Stimulated activated CD4-positive, alpha-beta T cell treated with anti-CD3 and anti-CD28 coated beads, Interleukin-12 subunit alpha, Interleukin-12 subunit beta, amount 100 ng/mL, for 4 hours (primary cell): ENCODE results near the gene SLC4A1.
A peak's percentile ranks its signal among the peaks of the same experiment; 100 is the strongest.
"Not testable (repeated sequence)": the region's sequence is repeated elsewhere in the genome, so short reads cannot be mapped to it uniquely, and the experiment has no call there.

Source experiments
- DNase-seq: peaks from one replicate; pipeline ENCODE4 v3.0.0-alpha.2; 2020

SLC4A1 gene

DNA sequence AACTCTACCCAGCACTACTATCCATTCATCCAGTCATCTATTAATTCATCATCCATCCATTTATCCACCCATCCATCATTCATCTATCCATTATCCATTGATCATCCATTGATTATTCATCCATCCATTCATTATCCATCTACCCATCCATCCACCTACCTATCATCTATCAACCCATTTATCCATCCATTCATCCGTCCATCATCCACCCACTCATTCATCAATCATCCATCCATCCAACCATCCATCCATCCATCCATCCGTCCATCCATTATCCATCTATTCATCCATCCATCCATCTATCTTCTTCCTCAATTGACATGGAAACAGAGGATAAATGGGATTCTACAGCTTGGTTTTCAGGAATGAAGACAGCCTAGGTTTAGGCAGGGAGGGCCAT is 12.0 kb downstream of the SLC4A1 start:
- no peak for DNase-seq

DNA sequence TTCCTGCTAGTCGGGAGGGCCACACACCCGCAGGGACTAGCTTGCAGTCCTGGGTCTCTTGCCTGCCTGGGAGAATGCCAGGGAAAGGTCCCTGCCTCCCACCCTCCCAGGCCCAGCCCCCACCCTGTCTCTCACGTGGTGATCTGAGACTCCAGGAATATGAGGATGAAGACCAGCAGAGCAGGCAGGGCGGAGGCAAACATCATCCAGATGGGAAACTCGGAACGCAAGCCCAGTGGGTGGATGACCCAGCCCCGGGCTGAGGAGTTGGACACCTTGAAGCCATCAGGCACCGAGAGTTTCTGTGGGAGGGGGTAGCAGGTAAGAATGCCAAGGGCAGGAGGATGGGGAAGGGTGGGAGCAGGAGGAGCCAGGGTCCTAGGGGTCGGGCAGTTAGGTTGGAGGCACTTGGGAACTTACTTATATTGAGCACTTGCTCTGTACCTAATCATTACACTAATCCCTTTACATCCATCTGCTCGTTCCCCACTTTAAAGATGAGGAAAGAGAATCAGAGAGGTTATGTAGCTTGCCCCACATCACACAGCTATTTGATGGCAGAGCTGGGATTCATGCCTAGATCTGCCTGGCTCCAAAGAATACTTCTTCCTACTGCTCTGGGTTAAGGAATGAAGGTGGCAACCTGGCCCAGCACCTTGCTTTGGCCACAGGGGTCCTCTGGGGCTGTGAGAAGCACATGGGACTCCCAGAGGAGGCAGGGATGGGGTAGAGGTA is 13.4 kb downstream of the SLC4A1 start:
- no peak for DNase-seq

DNA sequence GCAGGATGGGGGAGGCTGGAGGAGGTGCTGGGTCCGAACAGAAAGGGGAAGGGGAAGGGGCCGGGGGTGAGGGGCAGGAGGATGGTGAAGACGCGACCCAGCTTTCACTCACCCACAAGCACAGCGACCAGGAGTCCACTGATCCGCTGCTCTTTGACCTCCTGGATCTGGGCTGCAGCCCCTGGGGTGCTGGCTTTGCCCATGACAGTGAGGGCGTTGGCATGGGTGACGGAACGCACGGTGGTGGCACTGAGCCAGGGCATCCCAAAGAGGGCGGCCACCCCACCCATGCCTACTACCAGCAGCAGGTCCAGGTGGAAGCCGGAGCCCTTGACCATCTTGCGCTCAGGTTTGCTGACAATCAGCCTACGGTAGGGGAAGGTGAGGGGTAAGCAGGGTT is 14.9 kb downstream of the SLC4A1 start:
- no peak for DNase-seq

DNA sequence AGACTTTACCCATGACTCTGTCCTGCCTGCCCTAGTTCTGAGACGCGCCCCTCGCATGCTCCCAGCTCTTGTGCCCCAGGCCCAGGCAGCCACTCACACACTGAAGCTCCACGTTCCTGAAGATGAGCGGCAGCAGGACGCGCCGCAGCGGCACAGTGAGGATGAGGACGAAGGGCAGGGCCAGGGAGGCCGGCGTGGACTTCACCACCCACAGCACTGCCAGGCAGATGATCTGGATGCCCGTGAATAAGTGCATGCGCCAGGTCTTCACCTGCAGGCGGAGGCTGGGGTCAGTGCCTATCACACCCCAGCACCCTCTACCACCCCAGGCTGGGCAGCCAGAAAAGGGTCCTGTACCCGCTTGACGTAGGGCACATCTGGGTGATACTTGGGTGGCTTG is 16.9 kb downstream of the SLC4A1 start:
- no peak for DNase-seq

DNA sequence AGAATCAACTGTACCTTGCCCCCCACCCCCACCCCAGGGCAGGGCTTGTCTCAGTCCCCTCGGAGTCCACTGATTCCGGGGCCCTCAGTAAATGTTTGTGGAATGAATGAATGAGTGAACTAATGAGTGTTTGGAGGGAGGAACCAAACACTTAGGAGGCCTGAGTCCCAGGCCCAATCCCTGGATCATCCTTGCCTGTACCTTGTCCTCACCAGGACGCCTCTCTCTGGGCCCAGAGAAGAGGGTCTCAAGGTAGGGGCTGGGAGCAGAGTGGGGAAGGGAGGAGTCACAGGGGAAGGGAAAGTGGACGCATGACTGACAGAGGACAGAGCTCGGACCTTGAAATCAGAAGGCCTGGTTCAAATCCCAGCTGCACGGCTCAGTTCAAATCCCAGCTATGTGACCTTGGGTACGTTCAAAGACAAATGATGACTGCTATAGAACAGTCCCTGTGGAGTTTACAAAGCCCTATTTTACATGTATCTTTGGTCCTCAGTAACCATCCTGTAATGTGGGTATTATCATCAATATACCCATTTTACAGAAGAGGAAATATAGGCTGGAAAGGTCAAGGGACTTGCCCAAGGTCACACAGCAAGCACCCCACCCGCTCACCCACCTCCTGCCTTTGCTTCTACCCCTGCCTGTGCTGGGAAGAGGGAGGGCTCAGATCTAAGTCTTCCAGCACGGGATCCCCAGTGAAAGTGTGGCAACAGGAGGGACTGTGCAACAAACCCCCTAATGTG is 18.3 kb downstream of the SLC4A1 start:
- no peak for DNase-seq

DNA sequence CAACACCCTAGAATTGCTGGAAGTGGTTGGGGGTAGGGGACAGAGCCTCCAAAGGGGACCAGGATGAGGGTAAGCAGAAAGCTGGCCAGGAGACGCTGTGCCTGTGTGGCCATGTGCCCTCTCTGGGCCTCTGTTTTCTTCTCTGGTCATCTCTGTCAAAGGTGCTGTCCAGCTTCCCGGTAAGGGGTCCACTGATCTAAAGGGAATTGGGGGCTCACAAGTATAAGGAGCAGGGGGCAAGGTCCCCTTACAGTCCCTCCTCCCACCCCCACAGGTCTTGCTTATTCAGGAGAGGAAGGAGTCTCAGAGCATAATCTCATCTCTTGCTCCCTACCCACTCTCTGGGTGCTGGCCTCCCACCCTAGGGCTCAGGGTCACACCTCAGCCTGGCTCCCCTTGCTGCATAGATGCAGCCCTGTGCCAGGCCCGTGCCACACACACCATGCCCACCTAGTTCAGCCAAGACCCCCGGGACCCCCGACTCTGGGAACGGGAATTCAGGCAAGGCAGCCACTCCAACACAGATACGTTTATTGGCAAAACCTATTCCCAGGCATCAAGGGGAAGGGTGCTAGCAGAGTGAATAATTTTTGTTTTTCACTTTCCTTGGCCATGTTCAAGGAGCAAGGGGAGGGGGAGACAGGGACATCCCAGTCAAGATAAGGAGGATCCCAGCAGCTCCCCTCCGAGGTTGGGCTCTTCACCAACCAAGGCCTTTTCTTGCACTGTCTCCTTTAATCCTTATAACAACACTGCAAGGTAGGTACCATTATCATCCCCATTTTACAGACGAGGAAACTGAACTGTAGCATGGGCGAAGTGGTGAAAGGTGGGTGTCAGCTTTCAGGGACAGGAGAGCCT is 19.8 kb downstream of the SLC4A1 start:
- no peak for DNase-seq

DNA sequence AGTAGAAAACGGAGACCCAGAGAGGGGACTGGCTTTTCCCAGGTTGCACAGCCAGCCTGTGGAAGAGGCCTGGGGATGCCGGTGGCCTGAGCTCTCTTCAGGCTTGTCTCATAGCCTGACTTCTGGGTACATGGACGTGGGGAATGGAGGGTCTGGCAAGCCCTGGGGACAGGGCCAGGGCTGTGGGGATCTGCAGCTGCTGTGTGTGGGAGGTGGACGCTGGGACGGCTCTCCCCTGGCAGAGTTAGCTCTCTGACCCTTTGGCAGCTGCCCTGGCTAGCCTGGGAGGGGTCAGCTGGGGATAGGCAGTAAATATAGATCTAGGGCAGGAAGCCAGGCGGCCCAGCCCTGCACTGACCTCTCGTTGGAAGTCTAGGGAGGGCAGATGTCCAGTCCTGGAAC is 20.5 kb downstream of the SLC4A1 start:
- DNase-seq, result no peak

DNA sequence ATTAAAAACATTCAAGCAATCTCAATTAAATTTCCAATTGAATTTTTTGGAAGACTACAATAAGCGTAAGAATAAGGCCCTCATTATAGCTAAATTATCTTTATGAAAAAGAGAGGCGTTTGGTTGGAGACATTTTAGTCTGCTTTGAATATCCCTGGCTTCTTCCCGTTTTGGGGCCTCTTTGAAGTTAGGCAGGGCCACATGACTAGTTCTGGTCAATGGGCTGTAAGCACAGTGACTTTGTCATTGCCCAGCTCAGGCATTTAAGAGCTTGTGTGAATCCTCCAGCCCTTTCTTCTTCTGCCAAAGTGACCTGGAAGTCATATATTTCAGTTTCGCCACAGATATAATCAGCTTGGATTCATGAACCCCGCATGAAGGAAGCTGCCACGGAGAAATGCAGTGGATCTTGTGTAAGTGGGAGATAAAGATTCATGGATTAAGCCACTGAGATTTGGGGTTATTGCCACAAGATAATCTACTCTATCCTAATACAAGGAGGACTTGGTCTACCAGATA is 26.8 kb downstream of the SLC4A1 start:
- DNase-seq, result no peak

DNA sequence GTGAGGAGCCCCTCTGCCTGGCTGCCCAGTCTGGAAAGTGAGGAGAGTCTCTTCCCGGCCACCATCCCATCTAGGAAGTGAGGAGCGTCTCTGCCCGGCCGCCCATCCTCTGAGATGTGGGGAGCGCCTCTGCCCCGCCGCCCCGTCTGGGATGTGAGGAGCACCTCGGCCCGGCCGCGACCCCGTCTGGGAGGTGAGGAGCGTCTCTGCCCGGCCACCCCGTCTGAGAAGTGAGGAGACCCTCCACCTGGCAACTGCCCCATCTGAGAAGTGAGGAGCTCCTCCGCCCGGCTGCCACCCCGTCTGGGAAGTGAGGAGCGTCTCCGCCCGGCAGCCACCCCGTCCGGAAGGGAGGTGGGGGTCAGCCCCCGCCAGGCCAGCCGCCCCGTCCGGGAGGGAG is 30.0 kb downstream of the SLC4A1 start:
- DNase-seq, result not testable (repeated sequence)

DNA sequence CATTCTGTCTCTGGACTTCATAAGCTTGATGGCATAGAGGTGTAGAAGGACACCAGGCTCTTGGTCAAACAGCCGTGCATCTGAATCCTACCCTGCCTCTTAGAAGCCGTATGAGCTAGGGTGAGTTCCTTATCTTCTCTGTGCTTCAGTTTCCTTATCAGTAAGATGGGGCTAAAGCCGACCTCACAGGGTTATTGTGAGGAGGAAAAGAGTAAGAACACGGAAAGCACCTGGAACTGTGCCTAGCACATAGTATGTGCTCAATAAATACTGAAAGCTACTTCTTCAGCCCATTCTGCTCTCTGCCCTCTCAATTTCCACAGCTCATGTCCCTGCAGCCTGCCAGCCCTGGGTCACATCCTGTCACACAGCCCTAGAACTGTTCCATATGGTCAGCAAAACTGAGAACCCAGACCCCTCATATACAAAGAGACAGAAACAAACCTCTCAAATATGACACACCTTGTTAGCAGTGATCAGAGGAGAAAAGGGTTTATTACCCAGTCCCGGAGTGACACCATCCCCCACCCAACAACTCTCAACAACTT is 31.4 kb downstream of the SLC4A1 start:
- no peak for DNase-seq

DNA sequence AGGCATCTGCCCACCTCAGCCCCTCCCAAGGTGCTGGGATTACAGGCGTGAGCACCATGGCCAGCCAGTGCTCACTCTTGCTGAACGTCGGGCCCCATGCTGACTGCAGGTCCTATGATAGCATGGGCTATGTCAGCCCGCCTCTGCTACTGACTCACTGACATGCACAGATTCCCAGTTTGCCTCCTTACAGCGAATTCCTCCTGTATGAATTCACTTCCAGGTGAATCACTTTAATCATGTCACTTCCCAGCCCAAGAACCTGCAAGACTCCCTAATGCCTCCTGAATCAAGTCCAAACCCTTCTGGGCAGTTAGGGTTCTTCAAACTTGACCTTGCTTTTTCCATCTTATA is 32.4 kb downstream of the SLC4A1 start:
- DNase-seq, result no peak

DNA sequence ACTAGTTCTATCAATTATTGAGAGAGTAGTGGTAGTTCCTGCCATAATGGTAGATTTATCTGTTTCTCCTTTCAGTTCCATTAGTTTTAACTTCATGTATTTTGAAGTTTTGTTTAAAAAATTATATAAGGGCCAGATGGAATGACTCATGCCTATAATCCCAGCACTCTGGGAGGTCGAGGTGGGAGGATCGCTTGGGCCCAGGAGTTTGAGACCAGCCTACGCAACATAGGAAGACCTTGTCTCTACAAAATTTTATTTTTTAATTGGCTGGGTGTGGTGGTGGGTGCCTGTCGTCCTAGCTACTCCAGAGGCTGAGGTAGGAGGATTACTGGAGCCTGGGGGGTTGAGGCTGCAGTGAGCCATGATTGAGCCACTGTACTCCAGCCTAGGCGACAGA is 34.4 kb downstream of the SLC4A1 start:
- DNase-seq, result no peak

DNA sequence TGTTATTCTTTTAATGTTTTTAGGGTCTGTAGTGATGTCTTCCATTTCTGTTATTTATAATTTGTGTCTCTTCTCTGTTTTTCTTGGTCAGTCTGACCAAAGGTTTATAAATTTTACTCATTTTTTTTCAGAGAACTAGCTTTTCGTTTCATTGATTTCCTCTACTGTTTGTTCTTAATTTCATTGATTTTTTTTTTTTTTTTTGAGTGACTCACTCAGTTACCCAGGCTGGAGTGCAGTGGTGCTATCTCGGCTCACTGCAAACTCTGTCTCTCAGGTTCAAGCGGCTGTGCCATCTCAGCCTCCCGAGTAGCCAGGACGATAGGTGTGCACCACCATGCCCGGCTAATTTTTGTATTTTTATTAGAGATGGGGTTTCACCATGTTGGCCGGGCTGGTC is 35.9 kb downstream of the SLC4A1 start:
- no peak for DNase-seq

DNA sequence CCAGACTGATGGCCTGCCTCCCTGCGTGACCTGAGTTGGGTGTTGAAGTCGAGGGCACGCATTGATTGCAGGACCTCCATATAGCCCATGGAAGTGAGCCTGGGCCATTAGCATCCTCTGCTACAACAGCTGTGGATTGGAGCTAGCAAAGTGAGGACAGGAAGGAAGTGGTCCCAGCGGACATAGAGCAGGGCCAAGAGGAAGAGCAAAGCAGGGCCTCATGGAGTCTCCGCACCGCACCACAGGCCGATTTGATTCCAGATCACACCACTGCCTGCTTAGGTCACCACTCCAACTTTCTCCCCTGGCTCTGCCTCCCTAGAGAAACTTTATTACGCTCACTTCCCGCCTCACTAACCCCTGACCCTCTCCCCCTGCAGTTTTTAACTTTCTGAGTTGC is 37.8 kb downstream of the SLC4A1 start:
- no peak for DNase-seq

DNA sequence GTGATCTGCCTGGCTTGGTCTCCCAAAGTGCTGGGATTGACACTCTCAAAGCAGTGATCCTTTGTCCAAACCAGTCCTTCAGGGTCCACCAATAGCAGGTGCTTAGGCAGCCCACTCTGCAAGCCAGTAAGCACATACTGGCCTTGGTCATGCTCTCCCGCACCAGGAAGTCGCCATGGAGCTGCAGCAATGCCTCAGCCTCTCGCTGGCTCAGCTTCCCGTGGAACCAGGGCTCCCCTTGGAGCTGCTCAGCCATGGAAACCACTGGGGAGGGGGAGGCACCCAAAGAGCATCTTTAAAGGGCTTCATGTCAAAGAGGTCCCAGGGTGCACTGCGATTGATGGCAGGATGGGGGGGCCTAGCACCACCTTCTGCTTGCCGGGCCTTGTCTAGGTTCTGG is 38.8 kb downstream of the SLC4A1 start:
- no peak for DNase-seq

DNA sequence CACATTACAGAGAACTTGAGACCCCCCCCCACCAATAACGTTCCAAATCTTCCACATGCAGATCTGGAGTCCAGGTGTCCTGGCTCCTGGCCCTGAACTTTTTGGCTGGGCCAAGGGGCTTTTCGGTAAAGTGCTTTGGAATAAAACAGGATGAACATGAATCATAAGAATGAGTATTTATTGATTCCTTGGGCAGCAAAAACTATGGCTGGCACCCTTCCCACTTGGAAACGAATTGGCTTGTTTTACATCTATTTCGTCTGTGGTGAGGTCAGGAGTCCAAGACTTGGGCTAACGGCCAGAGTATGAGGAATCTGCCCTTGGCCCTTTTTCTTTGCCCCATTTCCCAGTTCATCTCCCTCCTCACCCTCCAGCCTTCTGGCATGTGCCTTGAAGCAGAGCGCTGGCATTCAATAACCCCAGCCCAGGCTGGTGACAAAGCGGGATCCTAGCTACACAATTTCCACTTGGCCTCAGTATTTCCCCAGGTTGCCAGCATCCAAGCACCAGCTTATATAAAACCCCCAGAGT is 44.3 kb downstream of the SLC4A1 start:
- no peak for DNase-seq

DNA sequence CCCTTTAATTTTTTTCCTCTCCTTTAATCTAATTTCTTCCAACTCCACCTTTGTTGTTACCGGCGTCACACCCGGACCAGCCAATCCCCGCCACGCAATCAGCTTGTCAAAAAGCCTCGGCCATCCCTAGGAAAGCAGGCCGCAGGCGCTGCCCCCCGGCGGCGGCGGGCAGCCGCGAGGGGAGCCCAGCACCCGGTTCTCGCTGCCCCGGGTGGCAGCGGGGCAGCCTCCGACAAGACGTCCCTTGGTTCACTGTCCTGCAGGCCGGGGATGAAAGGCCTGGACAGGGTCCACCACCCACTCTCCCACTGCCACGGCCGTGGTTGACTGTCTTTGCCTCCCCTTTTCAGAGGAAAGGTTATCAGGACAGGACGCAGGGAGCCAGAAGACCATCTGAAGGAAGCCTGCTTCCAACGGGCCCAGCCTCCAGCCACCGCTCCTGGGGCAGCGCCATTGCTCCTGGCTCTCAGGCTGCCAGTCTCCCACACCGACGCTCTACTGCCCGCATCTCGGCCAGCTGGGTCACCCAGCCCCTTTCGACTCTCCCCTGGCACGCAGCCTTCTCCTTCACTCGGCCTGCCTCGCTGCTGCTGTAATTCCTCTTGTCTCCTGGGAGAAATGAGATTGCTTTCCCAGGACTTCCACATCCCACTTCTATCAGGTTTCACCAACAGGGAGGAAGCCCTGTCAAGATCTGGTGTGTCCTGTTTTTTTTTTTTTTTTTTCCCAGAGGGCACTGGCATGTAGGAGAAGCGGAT is 45.6 kb downstream of the SLC4A1 start:
- DNase-seq, result no peak

DNA sequence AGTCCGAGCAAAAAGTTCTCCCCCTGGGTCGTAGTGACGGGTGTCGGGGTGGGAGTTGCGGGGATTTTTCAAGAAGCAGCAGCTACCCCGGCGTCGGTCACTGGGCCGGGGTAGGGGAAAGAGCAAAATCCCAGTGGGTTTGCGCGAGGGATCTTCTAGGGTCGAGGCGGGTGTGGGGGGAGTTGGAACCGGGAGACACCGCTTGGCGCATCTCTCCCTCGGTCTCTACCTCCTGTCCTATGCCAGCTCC is 46.1 kb downstream of the SLC4A1 start:
- no peak for DNase-seq

DNA sequence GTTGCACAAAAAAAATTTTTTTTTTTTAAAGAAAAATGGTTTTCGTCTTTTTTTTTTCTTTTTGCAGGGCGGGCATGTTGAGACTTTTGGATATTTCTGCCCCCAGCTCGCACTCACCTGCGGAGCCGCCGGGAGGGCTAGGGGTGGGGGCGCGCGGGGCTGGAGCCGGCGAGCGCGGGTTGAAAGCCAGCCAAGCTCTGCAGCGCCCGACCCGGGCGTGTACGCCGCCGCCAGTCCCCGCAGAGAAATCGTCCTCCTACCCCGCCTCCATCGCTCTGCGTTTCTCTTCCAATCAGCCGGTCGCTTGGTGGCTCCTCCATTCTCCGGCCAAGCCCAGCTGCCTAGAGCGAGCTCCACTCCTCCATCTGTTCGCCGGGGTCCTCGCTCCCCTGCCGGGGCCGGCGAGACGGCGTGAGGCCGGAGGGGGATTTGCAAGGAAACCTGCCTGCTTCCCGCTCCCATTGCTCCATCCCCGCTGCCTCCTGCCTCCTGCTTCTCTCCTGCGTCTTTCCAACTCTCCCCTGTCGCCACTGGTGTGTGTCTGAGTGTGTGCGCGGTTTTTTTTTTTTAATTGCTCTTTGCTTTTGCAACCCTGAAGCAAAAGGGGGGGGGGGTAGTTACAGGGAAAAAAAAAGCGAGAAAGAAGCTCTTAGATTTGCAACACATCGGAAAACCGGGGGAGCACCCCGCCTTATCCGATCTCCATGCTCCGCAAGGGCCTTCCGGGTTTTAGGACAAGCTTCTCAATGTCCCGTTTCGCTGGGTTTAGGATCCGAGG is 46.7 kb downstream of the SLC4A1 start:
- peak; percentile 58 for DNase-seq

DNA sequence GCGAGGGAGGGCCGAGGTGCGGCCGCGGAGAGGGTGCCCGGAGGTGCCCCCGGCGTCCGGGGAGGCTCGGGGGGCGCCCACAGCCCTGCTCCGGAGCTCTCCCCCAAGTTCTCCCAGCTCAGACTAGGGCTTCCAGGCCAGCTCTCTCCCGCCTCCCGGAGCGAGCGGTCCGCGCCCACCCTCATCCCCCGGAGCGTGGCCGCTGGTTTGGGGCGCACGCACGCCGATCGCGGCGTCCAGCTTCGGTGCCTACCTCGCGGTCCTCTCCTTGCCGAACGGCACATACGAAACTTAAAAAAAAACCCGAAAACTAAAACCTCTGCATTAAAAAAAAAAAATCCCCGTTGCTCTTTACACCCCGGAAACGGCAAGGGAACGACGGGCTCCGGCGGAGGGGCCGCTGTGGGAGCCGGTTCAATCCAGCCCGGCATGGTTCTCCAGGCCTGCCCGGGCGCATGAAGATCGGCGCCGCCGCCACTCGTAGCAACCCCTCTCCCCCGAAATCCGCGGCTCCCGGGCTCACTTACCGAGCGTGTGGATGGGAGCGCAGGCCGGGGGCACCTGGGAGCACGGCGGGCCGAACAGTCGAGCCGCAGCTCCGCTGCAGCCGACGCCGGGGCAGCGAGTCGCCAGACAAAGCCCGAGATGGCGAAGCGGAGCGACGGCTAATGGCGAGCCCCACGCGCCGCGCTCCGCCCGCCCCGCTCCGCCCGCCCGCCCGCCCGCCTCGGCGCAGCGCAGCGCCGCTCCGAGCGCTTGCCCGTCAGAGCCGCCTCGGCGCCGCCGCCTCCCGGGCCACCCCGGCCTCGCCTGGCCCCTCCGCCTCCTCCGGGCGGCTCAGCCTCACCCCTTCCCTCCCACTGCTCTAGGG is 47.5 kb downstream of the SLC4A1 start:
- DNase-seq, result peak; percentile 57
